GM12873 (cell line): Measurements from ENCODE around the gene CNIH4.

Source experiments
- CTCF ChIP-seq: IDR thresholded peaks from 2 replicates; pipeline ENCODE4 v1.5.1; 2012; ENCODE audit warnings: low read depth, mild to moderate bottlenecking, moderate library complexity, low read length, control low read depth; ENCODE audit not compliant: insufficient read depth; ENCODE audit errors: missing control alignments

CNIH4 gene

GRCh38 chr1:224381880-224382548, 25.3 kb downstream of the CNIH4 start:
- no peak for TF ChIP-seq CTCF

- no peak for TF ChIP-seq CTCF
Observed at GRCh38 chr1:224383218-224383617, 26.5 kb downstream of the CNIH4 start.

- no peak for TF ChIP-seq CTCF
Observed at GRCh38 chr1:224387302-224387912, 30.7 kb downstream of the CNIH4 start.

- TF ChIP-seq CTCF, result no peak
Observed at GRCh38 chr1:224387943-224388342, 31.3 kb downstream of the CNIH4 start.

GRCh38 chr1:224390517-224390916, 33.8 kb downstream of the CNIH4 start:
- TF ChIP-seq CTCF, result no peak

- TF ChIP-seq CTCF, result no peak
Observed at GRCh38 chr1:224392411-224393249, 36.0 kb downstream of the CNIH4 start.

- no peak for TF ChIP-seq CTCF
Observed at GRCh38 chr1:224393294-224393693, 36.6 kb downstream of the CNIH4 start.
